ENCODE data around the gene DDX46. TPM values are rescaled to one million over a fixed set of nuclear protein-coding genes. Genes with fewer than 3 reads are reported as not detected.
A peak's percentile ranks its signal among the peaks of the same experiment; 100 is the strongest.

The DDX46 gene
- total RNA-seq, 1 experiment from 2014 or later, result 33.1 TPM

DNA sequence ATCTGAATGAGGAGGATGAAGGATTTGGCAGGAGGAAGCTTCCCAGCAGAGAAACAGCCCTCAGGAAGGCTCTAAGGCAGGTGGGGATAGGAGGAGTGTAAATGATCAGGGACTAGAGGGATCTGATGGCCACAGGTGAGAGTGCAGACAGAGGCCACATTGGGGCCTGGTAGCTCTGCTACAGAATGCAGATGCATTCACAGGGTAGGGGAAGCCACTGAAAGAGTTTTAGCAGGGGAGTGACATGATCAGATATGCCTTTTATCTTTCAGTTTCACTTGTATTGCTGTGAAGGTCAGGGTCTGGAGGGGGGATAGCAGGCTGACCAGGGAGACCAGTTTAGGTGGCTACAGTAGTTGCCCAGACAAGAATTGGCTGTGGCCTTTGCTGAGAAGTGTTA lies 118.6 kb downstream of the DDX46 start:
- no peaks in the 10 kb centered on the region for H4K20me1 ChIP-seq (ENCODE audit: insufficient read depth, low read depth, low read length)
- no peak for DNase-seq
- H3K27me3 ChIP-seq (ENCODE audit: low read length), result no peaks in the 10 kb centered on the region
- H3K9ac ChIP-seq (ENCODE audit: low read length), result peak overlapping the region; percentile 43
- H3K27ac ChIP-seq (ENCODE audit: low read length), result 0 out of 2 replicates have a peak overlapping the region, but pooled peaks have one; percentile 5
- peaks cover 67% of the 10 kb centered on the region for H3K79me2 ChIP-seq (ENCODE audit: low read length)
- H3K9me2 ChIP-seq (replicated peaks; ENCODE audit: insufficient read depth, low read length), result no peaks in the 10 kb centered on the region
- H3K36me3 ChIP-seq (ENCODE audit: insufficient read depth, low read length), result peaks cover 8% of the 10 kb centered on the region; the same call in 1 of the 2 replicates
- peak overlapping the region; percentile 0; the same call in 1 of the 2 replicates for H3K4me3 ChIP-seq (ENCODE audit: low read length)
- peak overlapping the region; percentile 87 for H3K4me2 ChIP-seq (ENCODE audit: low read depth, low read length, poor library complexity, severe bottlenecking)
- no peaks in the 10 kb centered on the region for H3K9me3 ChIP-seq (ENCODE audit: low read length)
- peaks cover 45% of the 10 kb centered on the region for H3K4me1 ChIP-seq (ENCODE audit: low read length)
- H2AFZ ChIP-seq (ENCODE audit: low read length), result no peak overlapping the region

GRCh38 chr5:134878403-134878802 lies 119.8 kb downstream of the DDX46 start:
- no peak overlapping the region for H3K4me2 ChIP-seq (ENCODE audit: low read depth, low read length, poor library complexity, severe bottlenecking)
- H2AFZ ChIP-seq (ENCODE audit: low read length), result no peak overlapping the region
- H3K27me3 ChIP-seq (ENCODE audit: low read length), result no peaks in the 10 kb centered on the region
- no peak for DNase-seq
- H4K20me1 ChIP-seq (ENCODE audit: insufficient read depth, low read depth, low read length), result no peaks in the 10 kb centered on the region
- peaks cover 35% of the 10 kb centered on the region for H3K4me1 ChIP-seq (ENCODE audit: low read length)
- H3K9me3 ChIP-seq (ENCODE audit: low read length), result no peaks in the 10 kb centered on the region
- peaks cover 8% of the 10 kb centered on the region; the same call in 1 of the 2 replicates for H3K36me3 ChIP-seq (ENCODE audit: insufficient read depth, low read length)
- H3K9ac ChIP-seq (ENCODE audit: low read length), result no peak overlapping the region
- peak overlapping the region; percentile 22; the same call in 1 of the 2 replicates for H3K27ac ChIP-seq (ENCODE audit: low read length)
- no peaks in the 10 kb centered on the region for H3K9me2 ChIP-seq (replicated peaks; ENCODE audit: insufficient read depth, low read length)
- H3K79me2 ChIP-seq (ENCODE audit: low read length), result peaks cover 74% of the 10 kb centered on the region
- H3K4me3 ChIP-seq (ENCODE audit: low read length), result no peak overlapping the region

- Histone ChIP-seq H3K9me3 (ENCODE audit: low read length) (no peaks in the 10 kb centered on the region), H3K79me2 (ENCODE audit: low read length) (peaks cover 73% of the 10 kb centered on the region), H2AFZ (ENCODE audit: low read length) (no peak overlapping the region), H3K27me3 (ENCODE audit: low read length) (no peaks in the 10 kb centered on the region), H3K36me3 (ENCODE audit: insufficient read depth, low read length) (peaks cover 8% of the 10 kb centered on the region; the same call in 1 of the 2 replicates), H4K20me1 (ENCODE audit: insufficient read depth, low read depth, low read length) (no peaks in the 10 kb centered on the region), H3K4me3 (ENCODE audit: low read length) (no peak overlapping the region), H3K9me2 (replicated peaks; ENCODE audit: insufficient read depth, low read length) (no peaks in the 10 kb centered on the region), H3K4me1 (ENCODE audit: low read length) (peaks cover 29% of the 10 kb centered on the region), H3K27ac (ENCODE audit: low read length) (no peak overlapping the region), H3K4me2 (ENCODE audit: low read depth, low read length, poor library complexity, severe bottlenecking) (no peak overlapping the region), H3K9ac (ENCODE audit: low read length) (no peak overlapping the region)
- no peak for DNase-seq
Measured at GRCh38 chr5:134879456-134879855, 120.9 kb downstream of the DDX46 start.

Small RNA genes lying within 50 kb of the gene (small RNA-seq; reads per million reads assigned to genes)
- not detected for gene RNU6-757P

Other genes starting within 250 kb of the DDX46 start
- 82.1 and 139 TPM in 2 replicates for gene JADE2, start 233.1 kb upstream of the DDX46 start, total RNA-seq (2014; rRNA removed; shearing (Covaris generic); ENCODE audit: low replicate concordance)
- 41.2 and 49.1 TPM in 2 replicates for gene SAR1B, start 126.0 kb upstream of the DDX46 start, total RNA-seq (2014; rRNA removed; shearing (Covaris generic); ENCODE audit: low replicate concordance)
- 5.2 and 25.8 TPM in 2 replicates for gene SEC24A, start 110.0 kb upstream of the DDX46 start, total RNA-seq (2014; rRNA removed; shearing (Covaris generic); ENCODE audit: low replicate concordance)
- gene CAMLG, start 20.2 kb upstream of the DDX46 start, total RNA-seq (2014; rRNA removed; shearing (Covaris generic); ENCODE audit: low replicate concordance), result 42.8 and 66.8 TPM in 2 replicates
- gene C5orf24, start 87.2 kb downstream of the DDX46 start, total RNA-seq (2014; rRNA removed; shearing (Covaris generic); ENCODE audit: low replicate concordance), result 23.4 and 43.3 TPM in 2 replicates
- 52.2 and 90.3 TPM in 2 replicates for gene TXNDC15, start 115.6 kb downstream of the DDX46 start, total RNA-seq (2014; rRNA removed; shearing (Covaris generic); ENCODE audit: low replicate concordance)
- 10.4 and 14.4 TPM in 2 replicates for gene PCBD2, start 146.4 kb downstream of the DDX46 start, total RNA-seq (2014; rRNA removed; shearing (Covaris generic); ENCODE audit: low replicate concordance)
- not detected in 2 replicates for gene CATSPER3, start 209.1 kb downstream of the DDX46 start, total RNA-seq (2014; rRNA removed; shearing (Covaris generic); ENCODE audit: low replicate concordance)

All from Karpas-422 (cell line).